ENCODE results near the gene ZNF335. TPM values are rescaled to one million over a fixed set of nuclear protein-coding genes. Genes with fewer than 3 reads are reported as not detected.
"Not testable (repeated sequence)": the region's sequence is repeated elsewhere in the genome, so short reads cannot be mapped to it uniquely, and the experiment has no call there.

The ZNF335 gene
- total RNA-seq, 6 experiments from 2014 or later, result 6.5 to 9.3 (median 7.8) TPM

DNA sequence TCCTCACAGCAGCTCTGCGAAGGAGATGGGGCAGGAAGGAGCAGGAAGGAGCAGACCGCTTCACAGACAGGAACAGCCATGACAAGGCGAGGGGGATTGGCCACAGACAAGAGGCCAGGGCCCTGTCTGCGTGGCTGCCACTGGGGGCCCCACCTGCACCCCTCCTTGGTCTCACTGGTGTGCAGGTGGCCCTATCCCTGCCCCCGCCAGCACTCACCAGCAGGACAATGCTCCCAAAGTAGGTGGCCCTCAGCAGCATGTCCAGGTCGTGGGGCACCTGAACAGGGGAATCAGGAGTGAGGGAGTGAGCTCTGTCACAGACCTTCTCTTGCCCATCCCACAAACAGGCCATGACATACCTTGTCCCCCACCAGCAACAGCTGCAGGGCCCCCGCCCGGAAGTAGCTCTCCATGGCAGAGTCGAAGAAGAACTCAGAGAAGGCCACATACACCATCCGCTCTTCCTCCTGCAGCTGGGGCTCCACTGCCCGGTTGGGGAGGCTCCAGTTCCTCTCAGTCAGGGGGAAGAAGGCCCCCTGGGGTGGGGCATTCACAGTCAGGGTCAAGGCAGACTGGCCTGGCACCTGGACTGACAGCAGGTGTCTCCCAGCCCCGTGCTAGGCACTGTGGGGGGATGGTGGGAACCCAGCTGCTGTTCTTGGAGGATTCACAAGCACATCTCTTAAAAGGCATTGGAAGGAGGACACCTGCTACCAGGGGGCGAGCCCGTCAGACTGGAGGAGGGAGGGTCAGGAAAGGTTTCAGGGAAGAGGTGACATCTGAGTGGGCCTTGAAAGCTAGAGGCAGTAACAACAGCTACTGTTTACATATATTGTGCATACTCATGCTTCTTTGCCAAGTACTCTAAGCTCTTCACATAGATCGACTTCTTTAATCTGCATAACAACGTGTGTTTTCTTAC, 67.2 kb downstream of the ZNF335 start:
- no peaks in the 10 kb centered on the region for H3K36me3 ChIP-seq
- intact Hi-C loops (cut with DNase I), result no loop called here

DNA sequence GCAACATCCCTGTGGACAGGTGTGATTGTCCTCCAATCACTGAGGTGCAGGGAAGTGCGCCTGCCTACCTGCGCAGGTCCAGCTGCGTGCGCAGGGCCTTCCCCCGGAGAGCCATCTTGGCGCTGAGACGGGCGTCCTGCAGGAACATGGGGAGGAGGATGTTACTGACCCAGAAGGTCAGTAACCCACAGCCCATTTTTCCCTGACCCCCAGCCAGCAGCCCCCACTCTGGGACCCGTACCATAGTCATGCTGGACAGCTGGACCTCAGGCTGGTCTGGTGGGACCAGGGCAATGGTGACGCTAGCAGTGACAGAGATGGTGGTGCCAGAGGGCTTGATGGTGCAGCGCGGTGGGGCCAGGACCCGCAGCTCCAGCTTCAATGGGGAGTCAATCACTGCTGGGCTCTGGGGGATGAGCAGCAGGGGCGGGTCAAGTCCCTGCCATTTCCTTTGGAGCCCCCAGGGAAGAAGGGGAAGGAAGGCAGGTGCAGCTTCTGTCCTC, 69.8 kb downstream of the ZNF335 start:
- TF ChIP-seq, protein P1, sequence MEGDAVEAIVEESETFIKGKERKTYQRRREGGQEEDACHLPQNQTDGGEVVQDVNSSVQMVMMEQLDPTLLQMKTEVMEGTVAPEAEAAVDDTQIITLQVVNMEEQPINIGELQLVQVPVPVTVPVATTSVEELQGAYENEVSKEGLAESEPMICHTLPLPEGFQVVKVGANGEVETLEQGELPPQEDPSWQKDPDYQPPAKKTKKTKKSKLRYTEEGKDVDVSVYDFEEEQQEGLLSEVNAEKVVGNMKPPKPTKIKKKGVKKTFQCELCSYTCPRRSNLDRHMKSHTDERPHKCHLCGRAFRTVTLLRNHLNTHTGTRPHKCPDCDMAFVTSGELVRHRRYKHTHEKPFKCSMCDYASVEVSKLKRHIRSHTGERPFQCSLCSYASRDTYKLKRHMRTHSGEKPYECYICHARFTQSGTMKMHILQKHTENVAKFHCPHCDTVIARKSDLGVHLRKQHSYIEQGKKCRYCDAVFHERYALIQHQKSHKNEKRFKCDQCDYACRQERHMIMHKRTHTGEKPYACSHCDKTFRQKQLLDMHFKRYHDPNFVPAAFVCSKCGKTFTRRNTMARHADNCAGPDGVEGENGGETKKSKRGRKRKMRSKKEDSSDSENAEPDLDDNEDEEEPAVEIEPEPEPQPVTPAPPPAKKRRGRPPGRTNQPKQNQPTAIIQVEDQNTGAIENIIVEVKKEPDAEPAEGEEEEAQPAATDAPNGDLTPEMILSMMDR (IDR thresholded peaks at IDR 0.05), result no peak
- TF ChIP-seq POLR2A (IDR thresholded peaks at IDR 0.05), result no peak
- intact Hi-C loops (cut with DNase I), result no loop called here
- DNase-seq, result no peak
- Histone ChIP-seq H3K36me3 (peaks cover 0 to 4% (median 1%) of the 10 kb centered on the region in 4 donors), H3K4me3 (no peak overlapping the region), H3K4me1 (no peaks in the 10 kb centered on the region), H3K27me3 (no peaks in the 10 kb centered on the region), H3K27ac (no peak overlapping the region), H3K9me3 (no peaks in the 10 kb centered on the region)
- WGBS (ENCODE audit: insufficient coverage, low coverage, low lambda C conversion rate, missing lambda C conversion rate), result 80% methylated on average over 2 of the region's 14 CpGs
- ATAC-seq, result peak in 1 of 4 donors; percentile 17

More for the DNA sequence above, 67.2 kb downstream of the ZNF335 start:
- WGBS (ENCODE audit: insufficient coverage, low coverage, low lambda C conversion rate, missing lambda C conversion rate), result 74% methylated on average over 6 of the region's 16 CpGs
- Histone ChIP-seq H3K9me3 (no peaks in the 10 kb centered on the region), H3K27me3 (no peaks in the 10 kb centered on the region), H3K27ac (no peak overlapping the region), H3K4me3 (no peak overlapping the region), H3K4me1 (no peaks in the 10 kb centered on the region)
- no peak for DNase-seq
- TF ChIP-seq, protein P1 (IDR thresholded peaks at IDR 0.05), result no peak
- TF ChIP-seq POLR2A (IDR thresholded peaks at IDR 0.05), result no peak
- peak in 1 of 4 donors; percentile 28 for ATAC-seq

DNA sequence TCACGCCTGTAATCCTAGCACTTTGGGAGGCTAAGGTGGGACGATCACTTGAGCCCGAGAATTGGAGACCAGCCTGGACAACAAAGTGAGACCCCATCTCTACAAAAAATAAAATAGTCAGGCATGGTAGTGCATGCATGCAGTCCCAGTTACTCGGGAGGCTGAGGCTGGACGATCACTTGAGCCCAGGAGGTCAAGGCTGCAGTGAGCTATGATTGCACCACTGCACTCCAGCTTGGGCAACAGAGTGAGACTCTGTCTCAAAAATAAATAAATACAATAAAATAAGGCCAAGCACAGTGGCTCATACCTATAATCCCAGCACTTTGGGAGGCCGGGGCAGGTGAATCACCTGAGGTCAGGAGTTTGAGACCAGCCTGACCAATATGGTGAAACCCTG, 70.7 kb downstream of the ZNF335 start:
- whole genome bisulfite sequencing (ENCODE audit: insufficient coverage, low coverage, low lambda C conversion rate, missing lambda C conversion rate), result 39% methylated on average over 3 of the region's 6 CpGs
- ATAC-seq; H3K4me1 ChIP-seq; DNase-seq; H3K4me3 ChIP-seq; intact Hi-C loops (cut with DNase I); H3K27me3 ChIP-seq; H3K9me3 ChIP-seq; H3K27ac ChIP-seq: not testable (repeated sequence)
- peaks cover 0 to 13% (median 8%) of the 10 kb centered on the region in 4 donors for H3K36me3 ChIP-seq

DNA sequence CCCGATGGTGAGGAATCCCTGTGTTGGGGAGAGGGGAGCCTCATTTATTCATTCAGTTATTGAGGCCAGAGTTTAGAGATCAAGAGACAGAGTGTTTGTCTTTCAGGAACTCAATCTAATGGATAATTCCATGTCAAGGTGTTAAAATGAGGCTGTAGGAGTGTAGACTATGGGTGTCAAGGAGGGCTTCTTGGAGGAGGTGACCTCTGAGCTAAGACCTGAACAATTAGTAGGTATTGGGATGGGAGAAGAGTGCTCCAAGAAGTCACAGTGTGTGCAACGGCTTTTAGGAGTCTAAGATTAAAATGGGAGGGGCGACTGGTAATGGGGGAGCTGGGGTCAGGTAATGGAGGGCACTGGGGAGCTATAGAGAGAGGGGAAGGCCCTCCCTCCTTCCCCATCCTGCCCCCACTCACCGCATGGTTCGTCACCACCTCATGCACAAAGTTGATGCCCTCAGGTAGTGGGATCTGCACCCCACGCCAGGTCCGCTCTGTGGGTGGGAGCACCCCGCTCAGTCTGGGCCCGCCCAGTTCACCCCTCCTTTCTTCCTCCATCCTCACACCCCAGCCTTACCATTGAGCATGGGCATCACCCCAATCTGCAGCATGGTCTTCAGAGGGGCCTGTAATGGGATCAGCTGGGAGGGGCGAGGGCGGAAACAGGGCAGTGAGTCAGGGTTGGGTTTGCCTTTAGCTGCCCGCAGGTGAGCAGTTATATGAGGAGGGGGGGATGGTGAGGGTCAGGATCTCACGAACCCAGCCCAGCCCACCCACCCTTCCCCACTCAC, 72.8 kb downstream of the ZNF335 start:
- DNase-seq (no peak), ATAC-seq (peak in 1 of 4 donors; percentile 7)
- no peak overlapping the region for H3K27ac ChIP-seq
- H3K27me3 ChIP-seq, result no peaks in the 10 kb centered on the region
- intact Hi-C loops (cut with DNase I), result loop anchor here in 1 of 2 donors (10.0 kb wide), 1 partner anchor 46 kb away; no protein-coding TSS in a partner anchor
- H3K9me3 ChIP-seq, result no peaks in the 10 kb centered on the region
- H3K4me1 ChIP-seq, result no peaks in the 10 kb centered on the region
- no peak overlapping the region for H3K4me3 ChIP-seq
- peaks cover 0 to 31% (median 16%) of the 10 kb centered on the region in 4 donors for H3K36me3 ChIP-seq
- TF ChIP-seq POLR2A (IDR thresholded peaks at IDR 0.05), result no peak
- TF ChIP-seq, protein P1 (IDR thresholded peaks at IDR 0.05), result no peak
- WGBS (ENCODE audit: insufficient coverage, low coverage, low lambda C conversion rate, missing lambda C conversion rate), result 78% methylated on average over 3 of the region's 13 CpGs

Other genes with a start within 250 kb of the ZNF335 start
- not detected for gene SPINT4, start 249.9 kb downstream of the ZNF335 start, total RNA-seq
- under 1 TPM in 2 of 6 experiments, not detected in 4; 0.49 to 0.73 TPM for gene WFDC3, start 180.3 kb downstream of the ZNF335 start, total RNA-seq
- 10 to 100 TPM in 3 of 6 experiments, 1 to 10 TPM in 3; 7.5 to 15.7 (median 11.3) TPM for gene DNTTIP1, start 180.2 kb downstream of the ZNF335 start, total RNA-seq
- 1 to 10 TPM in 4 of 6 experiments, under 1 TPM in 1, not detected in 1; 0.66 to 5.8 (median 3.7) TPM for gene UBE2C, start 159.6 kb downstream of the ZNF335 start, total RNA-seq
- gene TNNC2, start 144.9 kb downstream of the ZNF335 start, total RNA-seq, result 1 to 10 TPM in 1 of 6 experiments, under 1 TPM in 2, not detected in 3; 0.37 to 3.5 (median 0.86) TPM
- 10 to 100 TPM in 2 of 6 experiments, 1 to 10 TPM in 4; 3.4 to 21.8 (median 6.8) TPM for gene SNX21, start 138.4 kb downstream of the ZNF335 start, total RNA-seq
- 10 to 100 TPM; 13.9 to 32.1 (median 19.4) TPM for gene ACOT8, start 114.8 kb downstream of the ZNF335 start, total RNA-seq
- gene ZSWIM3, start 114.6 kb downstream of the ZNF335 start, total RNA-seq, result 1 to 10 TPM; 1.7 to 2.7 (median 1.9) TPM
- gene ZSWIM1, start 91.0 kb downstream of the ZNF335 start, total RNA-seq, result 1 to 10 TPM; 2.4 to 3.3 (median 3.1) TPM
- gene SPATA25, start 84.6 kb downstream of the ZNF335 start, total RNA-seq, result 1 to 10 TPM in 5 of 6 experiments, under 1 TPM in 1; 0.50 to 3.2 (median 2.0) TPM
- 1 to 10 TPM; 3.6 to 8.8 (median 5.4) TPM for gene NEURL2, start 81.0 kb downstream of the ZNF335 start, total RNA-seq
- 100 to 1,000 TPM in 3 of 6 experiments, 10 to 100 TPM in 3; 54.4 to 194 (median 134) TPM for gene CTSA, start 80.9 kb downstream of the ZNF335 start, total RNA-seq
- 10 to 100 TPM in 5 of 6 experiments, 1 to 10 TPM in 1; 9.6 to 70.2 (median 35.6) TPM for gene PLTP, start 60.0 kb downstream of the ZNF335 start, total RNA-seq
- gene PCIF1, start 37.5 kb downstream of the ZNF335 start, total RNA-seq, result 10 to 100 TPM in 2 of 6 experiments, 1 to 10 TPM in 4; 7.8 to 12.1 (median 9.5) TPM
- 1 to 10 TPM in 4 of 6 experiments, under 1 TPM in 2; 0.61 to 2.4 (median 1.3) TPM for gene MMP9, start 36.7 kb upstream of the ZNF335 start, total RNA-seq
- under 1 TPM in 3 of 6 experiments, not detected in 3; 0.32 to 0.91 (median 0.64) TPM for gene SLC12A5, start 57.0 kb upstream of the ZNF335 start, total RNA-seq
- gene NCOA5, start 117.8 kb upstream of the ZNF335 start, total RNA-seq, result 10 to 100 TPM in 1 of 6 experiments, 1 to 10 TPM in 5; 5.1 to 10.4 (median 8.8) TPM
- 10 to 100 TPM in 2 of 6 experiments, 1 to 10 TPM in 4; 8.8 to 11.7 (median 9.4) TPM for gene CD40, start 146.1 kb upstream of the ZNF335 start, total RNA-seq

Data from right lobe of liver (tissue), 6 donors.